Immature natural killer cell (primary cell): ENCODE measurements around the gene ATP2C2. TPM values are rescaled to one million over a fixed set of nuclear protein-coding genes. Genes with fewer than 3 reads are reported as not detected.

Experiments
- DNase-seq, 3 donors: peaks; one replicate each; pipeline ENCODE4 v3.0.0; 2022; ENCODE audit warnings: mixed read lengths in 1 of 3
- H3K27ac Mint-ChIP-seq, 6 donors: one replicate each; pipeline ENCODE4 v1.8.0; 2020; ENCODE audit warnings: mixed read lengths in 6 of 6, mild to moderate bottlenecking in 5 of 6, inconsistent platforms in 4 of 6, moderate library complexity in 3 of 6
- H3K27me3 Mint-ChIP-seq, 3 donors: one replicate each; pipeline ENCODE4 v1.8.0; 2020 to 2021; ENCODE audit warnings: low read depth in 3 of 3, mild to moderate bottlenecking in 3 of 3, mixed read lengths in 3 of 3, moderate library complexity in 3 of 3, inconsistent platforms in 1 of 3
- H3K36me3 Mint-ChIP-seq, 3 donors: one replicate each; pipeline ENCODE4 v1.8.0; 2020; ENCODE audit warnings: mixed read lengths in 3 of 3, inconsistent platforms in 2 of 3, mild to moderate bottlenecking in 2 of 3
- H3K4me1 Mint-ChIP-seq, 2 donors: one replicate each; pipeline ENCODE4 v1.8.0; 2020; ENCODE audit warnings: inconsistent platforms in 2 of 2, mild to moderate bottlenecking in 2 of 2, mixed read lengths in 2 of 2, moderate library complexity in 1 of 2
- H3K4me3 Mint-ChIP-seq, 5 donors: one replicate each; pipeline ENCODE4 v1.8.0; 2020; ENCODE audit warnings: mild to moderate bottlenecking in 5 of 5, mixed read lengths in 5 of 5, inconsistent platforms in 3 of 5, moderate library complexity in 3 of 5
- H3K9me3 Mint-ChIP-seq, 6 donors: one replicate each; pipeline ENCODE4 v1.8.0; 2020; ENCODE audit warnings: mild to moderate bottlenecking in 6 of 6, mixed read lengths in 6 of 6, inconsistent platforms in 4 of 6, moderate library complexity in 3 of 6
- polyA plus RNA-seq, 3 donors: library from polyadenylated mRNA; unstranded; fragments of 300-500 nt; fragmentation: Illumina TruSeq; gene quantifications; one replicate each; pipeline ENCODE4 v1.2.3, GENCODE V29; 2021

Gene ATP2C2
- polyA plus RNA-seq, 3 donors from 2014 or later = not detected

DNA sequence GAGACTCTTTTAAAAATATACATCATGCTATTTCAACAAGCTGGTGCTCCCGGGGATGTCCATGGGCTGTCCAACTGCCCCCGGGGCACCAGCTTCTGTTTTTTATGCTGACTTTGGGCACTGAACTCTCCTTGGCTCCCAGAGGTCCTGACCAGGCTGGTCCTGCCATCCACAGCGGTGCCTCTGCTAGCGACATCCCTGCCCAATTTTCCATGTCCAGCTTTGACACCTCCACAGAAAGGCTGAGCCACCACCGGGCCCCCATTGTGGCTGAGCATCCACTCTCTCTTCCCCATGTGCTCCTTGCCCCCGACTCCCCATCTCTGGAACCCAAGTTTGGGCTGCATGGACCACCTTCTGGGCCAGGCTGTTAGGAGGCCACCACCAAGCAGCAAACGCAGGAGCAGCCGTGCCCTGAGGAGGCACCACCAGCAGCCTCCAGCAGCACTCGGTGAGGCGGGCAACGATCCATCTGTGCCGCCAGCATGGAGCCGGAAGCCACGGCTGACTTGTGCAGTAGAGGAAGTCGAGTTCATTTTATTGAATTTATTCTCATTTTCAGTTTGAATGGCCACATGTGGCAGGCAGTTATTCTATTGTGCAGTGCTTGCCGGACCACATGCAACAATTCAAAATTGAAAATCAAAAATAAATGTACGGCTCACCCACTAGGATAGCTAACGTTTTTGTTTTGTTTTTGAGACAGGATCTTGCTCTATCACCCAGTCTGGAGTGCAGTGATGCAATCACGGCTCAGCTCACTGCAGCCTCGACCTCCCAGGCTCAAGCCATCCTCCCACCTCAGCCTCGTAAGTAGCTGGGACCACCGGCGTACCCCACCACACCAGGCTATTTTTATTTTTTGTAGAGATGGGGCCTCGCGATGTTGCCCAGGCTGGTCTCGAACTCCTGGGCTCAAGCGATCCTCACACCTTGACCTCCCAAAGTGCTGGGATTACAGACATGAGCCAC lies 139.0 kb downstream of the ATP2C2 start:
- DNase-seq = no peak
- peak overlapping the region in 1 of 6 donors; percentile 61 for H3K27ac Mint-ChIP-seq
- H3K9me3 Mint-ChIP-seq = no peaks in the 10 kb centered on the region
- H3K4me3 Mint-ChIP-seq = peak overlapping the region in 1 of 5 donors; percentile 21
- H3K4me1 Mint-ChIP-seq = peaks cover 17 to 33% of the 10 kb centered on the region in 2 donors
- H3K27me3 Mint-ChIP-seq = peaks cover 0 to 6% (median 6%) of the 10 kb centered on the region in 3 donors
- H3K36me3 Mint-ChIP-seq = no peaks in the 10 kb centered on the region

DNA sequence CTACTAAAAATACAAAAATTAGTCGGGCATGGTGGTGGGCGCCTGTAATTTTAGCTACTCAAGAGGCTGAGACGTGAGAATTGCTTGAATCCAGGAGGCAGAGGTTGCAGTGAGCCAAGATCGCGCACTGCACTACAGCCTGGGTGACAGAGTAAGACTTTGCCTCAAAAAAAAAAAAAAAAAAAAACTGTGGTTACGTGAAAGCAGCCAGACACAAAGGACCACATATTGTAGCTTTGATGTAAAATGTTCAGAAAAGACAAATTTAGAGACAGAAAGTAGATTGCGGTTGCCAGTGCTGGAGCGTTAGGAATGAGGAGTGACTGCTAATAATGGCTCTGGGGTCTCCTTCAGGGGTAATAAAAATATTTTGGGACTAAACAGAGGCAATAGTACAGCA lies 140.2 kb downstream of the ATP2C2 start:
- Mint-ChIP-seq H3K27me3 (peaks cover 0 to 9% (median 6%) of the 10 kb centered on the region in 3 donors), H3K4me1 (peaks cover 24 to 40% of the 10 kb centered on the region in 2 donors), H3K27ac (peak overlapping the region in 1 of 6 donors; percentile 58), H3K36me3 (no peaks in the 10 kb centered on the region), H3K9me3 (no peaks in the 10 kb centered on the region), H3K4me3 (no peak overlapping the region)
- no peak for DNase-seq

DNA sequence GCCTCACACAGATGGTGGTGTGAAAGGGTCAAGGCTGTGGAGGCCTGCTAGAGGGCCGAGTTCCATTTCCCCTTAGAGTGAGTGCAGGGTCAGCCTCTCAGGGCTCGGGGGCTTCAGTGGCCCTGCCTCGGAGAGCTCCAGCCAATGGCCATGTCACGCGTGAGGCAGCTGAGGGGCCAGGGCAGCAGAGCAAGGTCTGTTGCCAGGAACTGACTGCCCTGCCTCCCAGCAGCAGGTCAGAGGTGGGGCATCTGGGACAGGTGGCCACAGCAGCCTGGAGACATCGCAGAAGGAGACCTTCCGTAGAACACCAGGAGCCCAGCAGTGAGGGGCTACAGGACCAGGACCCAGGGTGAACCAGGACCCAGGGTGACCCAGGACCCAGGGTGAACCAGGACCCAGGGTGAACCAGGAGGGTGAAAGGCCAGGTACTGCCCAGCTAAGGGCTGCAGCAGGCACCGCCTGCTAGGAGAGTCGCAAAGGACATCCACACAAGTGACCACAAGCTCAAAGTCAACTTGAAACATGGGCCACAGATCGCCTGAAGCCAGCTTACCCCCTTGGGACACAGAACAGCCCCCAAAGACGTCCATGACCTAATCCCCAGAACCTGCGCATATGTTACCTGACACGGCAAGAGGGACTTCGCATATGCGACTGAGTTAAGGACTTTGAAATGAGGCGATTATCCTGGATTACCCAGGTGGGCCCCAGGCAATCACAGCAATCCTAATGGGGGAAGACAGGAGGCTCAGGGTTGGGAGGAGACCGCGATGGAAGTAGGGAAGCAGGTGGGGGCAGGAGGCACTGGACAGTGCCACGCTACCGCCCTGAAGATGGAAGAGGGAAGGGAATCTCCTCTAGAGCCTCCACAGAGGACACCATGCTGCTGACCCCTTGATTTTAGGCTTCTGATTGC lies 141.0 kb downstream of the ATP2C2 start:
- H3K9me3 Mint-ChIP-seq = no peaks in the 10 kb centered on the region
- H3K27me3 Mint-ChIP-seq = peaks cover 0 to 9% (median 4%) of the 10 kb centered on the region in 3 donors
- DNase-seq = no peak
- H3K36me3 Mint-ChIP-seq = no peaks in the 10 kb centered on the region
- H3K4me3 Mint-ChIP-seq = no peak overlapping the region
- H3K4me1 Mint-ChIP-seq = peaks cover 31 to 43% of the 10 kb centered on the region in 2 donors
- H3K27ac Mint-ChIP-seq = no peak overlapping the region

DNA sequence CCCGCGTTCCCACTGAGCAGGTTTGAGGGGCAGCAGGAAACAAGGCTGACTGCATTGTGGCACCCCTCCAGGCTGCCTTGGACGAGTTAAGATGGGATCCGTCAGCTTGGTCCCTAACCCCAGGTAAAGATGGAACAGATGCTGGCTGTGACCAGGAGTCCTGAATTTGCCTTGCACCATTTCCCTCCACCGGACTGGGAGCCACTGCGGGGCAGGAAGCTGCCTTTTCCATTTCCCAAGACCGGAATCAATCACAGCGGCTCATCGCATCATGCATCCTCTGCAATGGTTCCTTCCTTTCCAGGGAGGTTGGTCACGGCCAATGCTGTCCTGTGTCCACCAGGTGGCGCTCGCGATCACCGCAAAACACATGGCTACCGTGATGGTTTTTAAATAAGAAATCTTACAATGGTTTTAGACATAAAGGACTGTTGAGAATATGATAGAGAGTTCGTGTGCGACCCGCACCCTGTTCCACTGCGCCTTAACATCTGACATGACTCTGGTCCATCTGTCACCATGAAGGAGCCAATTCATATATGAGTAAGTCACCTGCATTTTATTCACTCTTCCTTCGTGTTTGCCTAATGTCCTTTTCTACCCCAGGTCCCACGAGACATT lies 143.0 kb downstream of the ATP2C2 start:
- no peaks in the 10 kb centered on the region for H3K9me3 Mint-ChIP-seq
- H3K4me1 Mint-ChIP-seq = peaks cover 41 to 42% of the 10 kb centered on the region in 2 donors
- peaks cover 2 to 9% (median 4%) of the 10 kb centered on the region in 3 donors for H3K27me3 Mint-ChIP-seq
- DNase-seq = peak; percentile 75 to 81 (median 76)
- H3K27ac Mint-ChIP-seq = peak overlapping the region in 2 of 6 donors; percentile 28 to 77
- H3K36me3 Mint-ChIP-seq = peaks cover 0 to 3% (median 0%) of the 10 kb centered on the region in 3 donors
- H3K4me3 Mint-ChIP-seq = peak overlapping the region in 1 of 5 donors; percentile 4

DNA sequence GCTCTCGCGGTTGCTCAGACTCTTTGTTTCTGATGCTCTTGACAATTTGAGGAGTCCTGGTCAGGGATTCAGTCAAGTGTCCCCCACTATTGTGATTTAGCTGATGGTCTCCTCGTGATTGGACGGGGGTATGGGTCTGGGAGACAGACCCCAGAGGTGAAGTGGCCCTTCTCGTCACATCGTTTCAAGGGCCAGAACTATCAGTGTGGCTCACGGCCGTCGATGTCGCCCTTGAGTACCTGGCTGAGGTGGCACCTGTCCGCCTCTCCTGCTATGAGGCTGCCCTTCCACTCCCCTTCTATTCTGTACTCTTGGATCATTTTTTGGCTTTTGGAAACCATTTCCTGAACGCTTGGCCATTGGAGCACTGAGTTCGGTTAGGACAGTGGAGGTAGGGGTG lies 143.5 kb downstream of the ATP2C2 start:
- Mint-ChIP-seq H3K27me3 (peaks cover 0 to 12% (median 4%) of the 10 kb centered on the region in 3 donors), H3K4me1 (peaks cover 44 to 48% of the 10 kb centered on the region in 2 donors), H3K9me3 (no peaks in the 10 kb centered on the region), H3K36me3 (peaks cover 0 to 3% (median 0%) of the 10 kb centered on the region in 3 donors), H3K4me3 (no peak overlapping the region), H3K27ac (peak overlapping the region in 2 of 6 donors; percentile 28 to 77)
- no peak for DNase-seq

DNA sequence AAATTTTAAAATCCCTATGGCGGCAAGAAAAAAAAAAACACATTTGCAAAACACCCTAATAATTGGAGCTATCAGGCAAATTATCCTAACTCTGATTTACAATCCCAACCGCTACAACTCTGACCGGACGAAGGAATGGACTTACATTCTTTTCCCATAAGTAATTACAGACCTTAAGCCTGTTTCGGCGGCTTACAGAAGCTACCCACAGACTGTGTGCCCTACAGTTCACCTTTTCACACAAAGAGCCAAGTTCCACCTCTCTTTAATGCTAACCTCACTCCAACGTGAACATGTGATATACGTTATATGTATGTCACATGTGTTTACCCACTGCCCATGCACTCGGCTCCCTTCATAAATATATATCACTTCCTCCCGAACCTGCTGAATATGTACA lies 144.8 kb downstream of the ATP2C2 start:
- H3K4me1 Mint-ChIP-seq = peaks cover 49 to 56% of the 10 kb centered on the region in 2 donors
- DNase-seq = no peak
- H3K27me3 Mint-ChIP-seq = peaks cover 3 to 13% (median 4%) of the 10 kb centered on the region in 3 donors
- H3K27ac Mint-ChIP-seq = peak overlapping the region in 1 of 6 donors; percentile 65
- H3K9me3 Mint-ChIP-seq = no peaks in the 10 kb centered on the region
- peaks cover 0 to 3% (median 0%) of the 10 kb centered on the region in 3 donors for H3K36me3 Mint-ChIP-seq
- peak overlapping the region in 1 of 5 donors; percentile 21 for H3K4me3 Mint-ChIP-seq

DNA sequence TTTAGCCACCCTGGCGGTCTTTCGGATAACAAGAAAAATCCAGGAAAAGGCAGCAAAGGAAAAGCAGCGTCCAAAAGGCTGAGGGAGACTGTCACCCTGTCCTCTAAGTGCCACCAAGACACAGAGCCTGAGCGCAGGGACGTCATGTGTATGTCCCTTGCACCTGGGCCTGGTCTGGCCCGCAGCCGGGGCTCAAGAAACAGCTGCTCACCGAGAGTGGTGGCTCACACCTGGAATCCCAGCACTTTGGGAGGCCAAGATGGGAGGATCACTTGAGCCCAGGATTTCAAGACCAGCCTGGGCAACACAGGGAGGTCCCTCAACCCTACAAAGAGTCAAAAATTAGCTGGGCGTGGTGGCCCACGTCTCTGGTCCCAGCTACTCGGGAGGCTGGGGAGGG lies 145.3 kb downstream of the ATP2C2 start:
- Mint-ChIP-seq H3K27ac (peak overlapping the region in 3 of 6 donors; percentile 7 to 97 (median 93)), H3K4me1 (peaks cover 53 to 62% of the 10 kb centered on the region in 2 donors), H3K36me3 (peaks cover 0 to 3% (median 0%) of the 10 kb centered on the region in 3 donors), H3K27me3 (peaks cover 4 to 9% (median 4%) of the 10 kb centered on the region in 3 donors), H3K4me3 (peak overlapping the region in 1 of 5 donors; percentile 45), H3K9me3 (no peaks in the 10 kb centered on the region)
- no peak for DNase-seq

Other genes starting within 250 kb of the ATP2C2 start
- 10 to 100 TPM in 2 of 3 donors, 1 to 10 TPM in 1; 6.9 to 13.8 (median 12.2) TPM for gene HSDL1, start 223.4 kb upstream of the ATP2C2 start, polyA plus RNA-seq
- 1 to 10 TPM in 1 of 3 donors, not detected in 2; 2.6 TPM for gene DNAAF1, start 223.2 kb upstream of the ATP2C2 start, polyA plus RNA-seq
- gene TAF1C, start 181.5 kb upstream of the ATP2C2 start, polyA plus RNA-seq = 1 to 10 TPM; 3.3 to 8.6 (median 8.2) TPM
- gene ADAD2, start 177.4 kb upstream of the ATP2C2 start, polyA plus RNA-seq = under 1 TPM in 1 of 3 donors, not detected in 2; 0.46 TPM
- gene KCNG4, start 128.5 kb upstream of the ATP2C2 start, polyA plus RNA-seq = not detected
- gene WFDC1, start 73.7 kb upstream of the ATP2C2 start, polyA plus RNA-seq = not detected
- 1 to 10 TPM; 3.0 to 5.2 (median 5.1) TPM for gene MEAK7, start 136.1 kb downstream of the ATP2C2 start, polyA plus RNA-seq
- 100 to 1,000 TPM; 193 to 268 (median 235) TPM for gene COTL1, start 249.5 kb downstream of the ATP2C2 start, polyA plus RNA-seq